HFFc6 (cell line): ENCODE results near the gene CD247. TPM values are rescaled to one million over a fixed set of nuclear protein-coding genes. Genes with fewer than 3 reads are reported as not detected.
A peak's percentile ranks its signal among the peaks of the same experiment; 100 is the strongest.

Experiments used
- DNase-seq: peaks from one replicate; pipeline ENCODE4 v3.0.0-alpha.2; 2018
- H3K27ac Mint-ChIP-seq: 2 replicates; pipeline ENCODE4 v1.8.0; 2020; ENCODE audit warnings: mild to moderate bottlenecking, mixed read lengths
- H3K27me3 Mint-ChIP-seq: 2 replicates; pipeline ENCODE4 v1.8.0; 2021; ENCODE audit warnings: mild to moderate bottlenecking, moderate library complexity, mixed read lengths; ENCODE audit not compliant: insufficient read depth
- H3K36me3 Mint-ChIP-seq: 2 replicates; pipeline ENCODE4 v1.8.0; 2021; ENCODE audit warnings: low read depth, mixed read lengths
- H3K4me1 Mint-ChIP-seq: 2 replicates; pipeline ENCODE4 v1.8.0; 2020; ENCODE audit warnings: low read depth, mixed read lengths
- H3K4me3 Mint-ChIP-seq: 2 replicates; pipeline ENCODE4 v1.8.0; 2020; ENCODE audit warnings: mild to moderate bottlenecking, moderate library complexity, mixed read lengths
- H3K9me3 Mint-ChIP-seq: 2 replicates; pipeline ENCODE4 v1.8.0; 2020; ENCODE audit warnings: mild to moderate bottlenecking, mixed read lengths
- CTCF ChIP-seq: fragments of 200-600 bp; sonication (generic); IDR thresholded peaks from 2 replicates; pipeline ENCODE4 v1.5.0; 2021; ENCODE audit warnings: antibody characterized with exemption, mild to moderate bottlenecking
- total RNA-seq, 6 experiments: library from RNA; stranded (reverse); fragmentation: NEBNext Ultra II Directional; extraction: Animal tissue kit (Norgen Biotek cat#: 25700); gene quantifications; 2 replicates in 1 of 6; 3 replicates in 5 of 6; pipeline ENCODE4 v1.2.3, GENCODE V29; 2021

The CD247 gene
- total RNA-seq, 6 experiments from 2014 or later = not detected

DNA sequence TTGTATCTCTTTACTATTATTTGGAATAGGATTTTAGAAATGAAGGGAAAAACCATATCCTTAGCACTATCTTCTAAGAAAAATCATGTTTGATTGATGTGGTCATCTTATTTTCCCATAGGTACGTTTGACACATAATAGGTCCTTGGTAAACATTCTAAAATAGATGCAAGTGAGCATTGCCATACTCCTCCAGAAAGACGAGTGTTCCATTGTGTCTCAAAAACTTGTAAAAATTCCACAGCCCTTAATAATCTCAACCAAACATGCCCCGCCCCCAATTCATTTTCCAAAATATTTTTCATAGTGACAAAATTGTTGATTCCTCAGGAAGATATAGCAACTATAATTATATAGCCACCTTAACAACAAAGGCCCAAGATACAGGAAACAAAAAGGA, 113.4 kb downstream of the CD247 start:
- H3K4me1 Mint-ChIP-seq = peaks cover 9% of the 10 kb centered on the region
- DNase-seq = no peak
- no peaks in the 10 kb centered on the region for H3K36me3 Mint-ChIP-seq
- H3K27ac Mint-ChIP-seq = no peak overlapping the region
- no peaks in the 10 kb centered on the region for H3K27me3 Mint-ChIP-seq
- H3K4me3 Mint-ChIP-seq = no peak overlapping the region
- no peak for TF ChIP-seq CTCF
- H3K9me3 Mint-ChIP-seq = no peaks in the 10 kb centered on the region

DNA sequence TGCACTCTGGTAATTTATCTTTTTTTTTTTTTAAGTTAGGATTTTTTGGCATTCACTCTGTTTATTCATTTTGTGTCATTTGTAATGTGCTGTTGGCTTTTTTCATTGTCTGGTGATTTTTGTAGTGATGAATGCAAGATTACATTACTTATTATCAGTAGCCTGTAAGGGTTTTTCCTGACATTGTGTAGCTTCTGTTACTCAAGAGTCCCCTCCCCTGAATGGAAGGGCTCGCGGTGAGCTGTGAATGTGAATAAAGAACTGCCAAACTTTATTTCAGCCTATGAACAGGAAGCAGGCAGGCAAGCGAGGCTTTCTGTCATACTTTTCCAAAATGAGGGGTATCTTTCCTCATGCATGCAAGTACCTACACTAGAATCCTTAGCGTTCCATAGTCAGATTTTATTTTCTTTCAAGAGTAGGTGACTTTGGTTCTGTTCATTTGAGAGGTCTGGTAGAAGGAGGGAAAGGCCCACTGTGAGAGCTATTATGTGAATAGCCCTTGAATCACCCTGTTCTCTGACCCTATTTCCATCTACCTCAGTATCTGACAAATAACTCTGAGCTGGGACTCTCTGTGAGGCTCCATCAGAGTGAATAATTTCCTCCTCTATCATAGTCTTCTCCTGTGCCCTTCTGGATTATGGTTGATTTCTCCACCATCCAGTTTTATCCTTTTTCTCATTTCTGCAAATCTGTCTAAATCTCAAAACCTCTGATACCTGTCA, 114.0 kb downstream of the CD247 start:
- no peak overlapping the region for H3K27ac Mint-ChIP-seq
- H3K36me3 Mint-ChIP-seq = no peaks in the 10 kb centered on the region
- H3K27me3 Mint-ChIP-seq = no peaks in the 10 kb centered on the region
- no peaks in the 10 kb centered on the region for H3K9me3 Mint-ChIP-seq
- no peak overlapping the region for H3K4me3 Mint-ChIP-seq
- no peak for DNase-seq
- peaks cover 9% of the 10 kb centered on the region for H3K4me1 Mint-ChIP-seq
- no peak for TF ChIP-seq CTCF

DNA sequence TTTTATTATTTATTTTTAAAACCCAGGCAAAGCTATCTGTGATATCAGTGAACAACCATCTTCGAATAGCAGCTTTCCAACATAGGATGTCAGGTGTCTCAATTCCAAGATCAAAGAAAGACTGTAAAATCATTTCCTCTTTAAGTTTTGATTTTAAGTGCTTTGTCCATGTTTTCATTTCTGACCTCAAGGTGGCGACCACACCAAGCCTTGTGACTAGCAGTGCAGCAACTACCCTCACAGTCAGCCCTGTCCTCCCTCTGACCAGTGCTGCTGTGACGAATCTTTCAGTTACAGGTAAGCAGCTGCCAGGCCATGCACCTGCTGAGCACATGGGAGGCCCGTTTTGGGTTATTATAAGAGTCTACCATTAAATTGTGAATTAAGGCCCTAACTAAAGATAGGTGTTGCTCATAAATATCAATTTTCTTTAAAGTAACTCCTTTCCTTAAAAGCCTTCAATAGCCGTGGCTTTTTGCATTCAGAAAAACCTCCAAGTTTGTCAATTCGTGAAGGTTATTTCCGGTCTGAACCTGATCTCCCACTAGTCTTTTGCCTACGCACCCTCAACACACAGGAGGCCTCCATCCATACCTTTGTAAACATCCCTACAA, 117.0 kb downstream of the CD247 start:
- DNase-seq = peak; percentile 41
- TF ChIP-seq CTCF = peak; percentile 81
- Mint-ChIP-seq H3K4me1 (peaks cover 9% of the 10 kb centered on the region), H3K27ac (no peak overlapping the region), H3K36me3 (no peaks in the 10 kb centered on the region), H3K9me3 (no peaks in the 10 kb centered on the region), H3K27me3 (no peaks in the 10 kb centered on the region), H3K4me3 (no peak overlapping the region)

DNA sequence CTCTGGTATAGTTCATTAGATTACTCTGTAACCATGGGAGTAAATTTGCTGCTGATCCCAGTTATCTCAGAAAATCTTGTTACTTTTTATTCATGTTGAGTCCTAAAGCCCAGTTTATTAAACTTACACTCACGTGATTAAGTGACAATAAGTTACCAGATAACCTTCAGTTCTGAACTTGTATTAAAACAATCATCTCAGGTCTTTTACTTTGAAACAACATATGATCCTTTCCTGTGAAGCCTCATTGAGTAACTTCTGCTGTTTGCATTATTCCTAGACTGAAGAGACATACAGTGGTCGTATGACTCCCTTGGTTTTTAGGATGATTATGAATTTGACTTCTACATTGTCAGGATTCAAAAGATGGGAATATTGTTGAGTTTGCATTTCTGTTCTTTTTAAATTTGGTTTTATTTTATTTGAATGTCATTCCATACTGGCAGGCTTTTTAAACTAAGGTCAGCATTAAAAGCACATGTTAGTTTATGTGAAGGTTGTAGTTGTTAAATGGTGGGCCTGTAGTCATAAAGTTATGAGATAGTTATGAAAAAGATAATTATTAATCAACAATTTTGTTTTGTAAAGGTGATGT, 117.9 kb downstream of the CD247 start:
- Mint-ChIP-seq H3K4me3 (no peak overlapping the region), H3K27ac (no peak overlapping the region)

DNA sequence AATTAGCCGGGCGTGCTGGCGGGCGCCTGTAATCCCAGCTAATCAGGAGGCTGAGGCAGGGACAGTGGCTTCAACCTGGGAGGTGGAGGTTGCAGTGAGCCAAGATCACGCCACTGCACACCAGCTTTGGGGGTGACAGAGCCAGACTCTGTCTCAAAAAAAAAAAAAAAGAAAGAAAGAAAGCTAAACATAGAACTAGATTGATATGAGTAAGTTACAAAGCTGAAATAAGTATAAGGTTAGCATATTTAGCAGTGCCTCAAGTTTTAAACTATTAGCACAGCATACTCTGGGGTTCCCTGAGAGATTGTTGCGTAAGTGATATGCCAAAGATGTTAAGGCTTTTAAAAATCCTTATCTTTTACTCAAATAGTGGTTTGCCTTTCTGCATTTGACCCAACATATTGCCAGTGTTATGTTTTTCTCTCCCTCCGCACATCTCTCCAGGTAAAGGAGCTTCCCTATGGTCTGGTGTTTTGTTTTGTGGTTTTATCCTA, 126.1 kb downstream of the CD247 start:
- Mint-ChIP-seq H3K27me3 (no peaks in the 10 kb centered on the region), H3K36me3 (no peaks in the 10 kb centered on the region), H3K4me3 (no peak overlapping the region)

More for the DNA sequence above, 117.9 kb downstream of the CD247 start:
- Mint-ChIP-seq H3K4me1 (peaks cover 9% of the 10 kb centered on the region), H3K36me3 (no peaks in the 10 kb centered on the region), H3K9me3 (no peaks in the 10 kb centered on the region), H3K27me3 (no peaks in the 10 kb centered on the region)
- no peak for TF ChIP-seq CTCF
- no peak for DNase-seq

More for the DNA sequence above, 126.1 kb downstream of the CD247 start:
- Mint-ChIP-seq H3K4me1 (no peaks in the 10 kb centered on the region), H3K27ac (no peak overlapping the region), H3K9me3 (no peaks in the 10 kb centered on the region)
- no peak for DNase-seq
- no peak for TF ChIP-seq CTCF
